HepG2 (cell line): Measurements from ENCODE around the gene COL5A2.

Source experiments
- AFF4 ChIP-seq: sonication (generic); formaldehyde crosslinking; IDR thresholded peaks from 2 replicates; pipeline ENCODE4 v1.4.0; 2020; ENCODE audit warnings: missing genetic modification reagents
- ARNT ChIP-seq: fragments of 450-650 bp; IDR thresholded peaks from 2 replicates; pipeline ENCODE4 v1.6.1; 2017
- CEBPB ChIP-seq: IDR thresholded peaks from 2 replicates; pipeline ENCODE4 v1.6.1; 2011; ENCODE audit warnings: low read depth, low read length, improper control_type of control experiment, borderline replicate concordance
- CTCF ChIP-seq: sonication (generic); formaldehyde crosslinking; IDR thresholded peaks from 2 replicates; pipeline ENCODE4 v1.5.0; 2020; ENCODE audit warnings: mild to moderate bottlenecking, missing genetic modification reagents, moderate library complexity
- HNRNPK ChIP-seq: fragments of 200-400 bp; formaldehyde crosslinking; IDR thresholded peaks from 2 replicates; pipeline ENCODE4 v1.6.1; 2018; ENCODE audit warnings: low read length, low read depth, moderate library complexity, mild to moderate bottlenecking; ENCODE audit not compliant: poor library complexity, severe bottlenecking
- MAX ChIP-seq: IDR thresholded peaks from 2 replicates; pipeline ENCODE4 v1.6.1; 2012; ENCODE audit warnings: inconsistent platforms
- NFRKB ChIP-seq: fragments of 450-650 bp; IDR thresholded peaks from 2 replicates; pipeline ENCODE4 v1.6.1; 2017
- NR2C2 ChIP-seq: sonication (generic); formaldehyde crosslinking; IDR thresholded peaks from 2 replicates; pipeline ENCODE4 v1.4.0; 2020; ENCODE audit warnings: missing genetic modification reagents, mild to moderate bottlenecking, moderate library complexity, borderline replicate concordance
- POLR2A ChIP-seq, 2 experiments: IDR thresholded peaks; 2 replicates each; pipeline ENCODE4 v1.6.1; 2011; ENCODE audit warnings: low read depth in 2 of 2, low read length in 2 of 2, mild to moderate bottlenecking in 1 of 2, moderate library complexity in 1 of 2; ENCODE audit not compliant: insufficient read depth in 1 of 2
- SP1 ChIP-seq, 2 experiments: fragments of 450-650 bp in 1 of 2; sonication (generic) in 1 of 2; formaldehyde crosslinking in 1 of 2; IDR thresholded peaks; 2 replicates each; pipeline versions ENCODE4 v1.4.0 to v1.6.1; 2016 to 2020; ENCODE audit warnings: missing genetic modification reagents in 1 of 2
- TCF12 ChIP-seq, 2 experiments: fragments of 450-650 bp in 1 of 2; sonication (generic) in 1 of 2; formaldehyde crosslinking in 1 of 2; IDR thresholded peaks; 2 replicates each; pipeline versions ENCODE4 v1.6.1 to v1.8.0; 2017 to 2022; ENCODE audit warnings: antibody characterized with exemption in 1 of 2, mild to moderate bottlenecking in 1 of 2, missing genetic modification reagents in 1 of 2, moderate library complexity in 1 of 2
- TCF7 ChIP-seq: sonication (generic); IDR thresholded peaks from 2 replicates; pipeline ENCODE4 v1.6.1; 2016; ENCODE audit warnings: antibody characterized with exemption, low read depth
- ZNF138 ChIP-seq: sonication (generic); formaldehyde crosslinking; IDR thresholded peaks from 2 replicates; pipeline ENCODE4 v1.5.0; 2020; ENCODE audit warnings: mild to moderate bottlenecking, low read depth, missing genetic modification reagents
- ZNF710 ChIP-seq: sonication (generic); formaldehyde crosslinking; IDR thresholded peaks from 2 replicates; pipeline ENCODE4 v1.5.0; 2020; ENCODE audit warnings: mild to moderate bottlenecking, missing genetic modification reagents, borderline replicate concordance

- no peak for TF ChIP-seq ARNT
- TF ChIP-seq CTCF (CRISPR knock-in tag): no peak
- no peak for TF ChIP-seq NFRKB
- TF ChIP-seq CEBPB: no peak
- no peak for TF ChIP-seq POLR2A (IDR thresholded peaks at IDR 0.05; ENCODE audit: insufficient read depth in 1 of 2, low read depth in 2 of 2, low read length in 2 of 2)
- no peak for TF ChIP-seq MAX
- TF ChIP-seq TCF7: no peak
- TF ChIP-seq NR2C2 (CRISPR knock-in tag): no peak
- TF ChIP-seq HNRNPK: no peak
- TF ChIP-seq ZNF710 (CRISPR knock-in tag): no peak
- TF ChIP-seq AFF4 (CRISPR knock-in tag): no peak
- no peak for TF ChIP-seq ZNF138 (CRISPR knock-in tag)
- no peak for TF ChIP-seq TCF12 (IDR thresholded peaks at IDR 0.05)
- no peak for TF ChIP-seq TCF12 (CRISPR knock-in tag; IDR thresholded peaks at IDR 0.05)
- TF ChIP-seq SP1 (IDR thresholded peaks at IDR 0.05): no peak
- TF ChIP-seq SP1 (CRISPR knock-in tag; IDR thresholded peaks at IDR 0.05): no peak
These were observed 7.5 kb downstream of the COL5A2 start for GRCh38 chr2:189171956-189172609.
